MCF 10A (cell line): Measurements from ENCODE around the gene PCSK6. TPM values are rescaled to one million over a fixed set of nuclear protein-coding genes. Genes with fewer than 3 reads are reported as not detected.
A peak's percentile ranks its signal among the peaks of the same experiment; 100 is the strongest.

Experiments used
- BruUV-seq: library from RNA; stranded (reverse); fragments of 400-500 nt; replicated peaks from 2 replicates; lab custom pipeline; 2021; lab: Mats Ljungman, UMichigan
- CTCF ChIA-PET: fragments of 300-600 bp; sonication (Branson Sonifier 250); formaldehyde crosslinking; extraction: SDS; loops from one replicate; lab custom pipeline; 2021; ENCODE audit warnings: antibody characterized with exemption, inconsistent platforms; lab: Yijun Ruan, JAX
- POLR2A ChIA-PET: fragments of 300-600, 350-650 bp; sonication (Branson Sonifier 250); formaldehyde crosslinking; extraction: SDS; loops from one replicate; lab custom pipeline; 2020; ENCODE audit warnings: antibody characterized with exemption, inconsistent platforms; lab: Yijun Ruan, JAX
- DNase-seq: peaks from one replicate; pipeline ENCODE4 v3.0.0-alpha.2; 2018; ENCODE audit not compliant: unreplicated experiment
- H3K27ac Mint-ChIP-seq: one replicate; pipeline ENCODE4 v1.8.0; 2022; ENCODE audit warnings: mild to moderate bottlenecking, low read depth, mixed read lengths; ENCODE audit not compliant: unreplicated experiment
- H3K27me3 Mint-ChIP-seq: one replicate; pipeline ENCODE4 v1.8.0; 2022; ENCODE audit warnings: mixed read lengths; ENCODE audit not compliant: insufficient read depth, unreplicated experiment
- H3K36me3 Mint-ChIP-seq: one replicate; pipeline ENCODE4 v1.8.0; 2022; ENCODE audit warnings: mild to moderate bottlenecking, moderate library complexity, mixed read lengths; ENCODE audit not compliant: insufficient read depth, unreplicated experiment
- H3K4me1 Mint-ChIP-seq: one replicate; pipeline ENCODE4 v1.8.0; 2022; ENCODE audit warnings: mixed read lengths; ENCODE audit not compliant: insufficient read depth, unreplicated experiment
- H3K4me3 Mint-ChIP-seq: one replicate; pipeline ENCODE4 v1.8.0; 2022; ENCODE audit warnings: mild to moderate bottlenecking, moderate library complexity, mixed read lengths; ENCODE audit not compliant: unreplicated experiment
- H3K9me3 Mint-ChIP-seq: one replicate; pipeline ENCODE4 v1.8.0; 2022; ENCODE audit warnings: mixed read lengths; ENCODE audit not compliant: unreplicated experiment
- CTCF ChIP-seq: fragments of 200-600 bp; IDR thresholded peaks from one replicate; pipeline ENCODE4 v1.8.0; 2022; ENCODE audit warnings: antibody characterized with exemption, mild to moderate bottlenecking; ENCODE audit not compliant: unreplicated experiment
- intact Hi-C: fragments of 100-400 bp; cut with micrococcal nuclease; formaldehyde crosslinking; loops from 2 replicates; pipeline ENCODE4 v1.14.1; 2022
- total RNA-seq: library from RNA; stranded (reverse); gene quantifications from 2 replicates; pipeline ENCODE4 v1.2.3, GENCODE V29; 2022

PCSK6 gene
- total RNA-seq, 1 experiment from 2014 or later = 30.8 TPM

- peak overlapping the region; percentile 13 for H3K27ac Mint-ChIP-seq
- no peak overlapping the region for H3K4me3 Mint-ChIP-seq
- ChIA-PET POLR2A (interaction anchor here (0.7 to 4.0 kb wide), 10 partner anchors 15 to 334 kb away, joined by 3 to 22 read pairs (median 4); partner anchors contain the start of gene SNRPA1), CTCF (interaction anchor here (0.6 to 5.1 kb wide), 2 partner anchors 240 to 323 kb away, joined by 3 to 32 read pairs; no protein-coding TSS in a partner anchor)
- no peaks in the 10 kb centered on the region for H3K9me3 Mint-ChIP-seq
- no peaks in the 10 kb centered on the region for H3K27me3 Mint-ChIP-seq
- peaks cover 14% of the 10 kb centered on the region for H3K4me1 Mint-ChIP-seq
- DNase-seq = peak; percentile 73
- BruUV-seq = no TSS peak
- intact Hi-C loops = no loop called here
- no peak for TF ChIP-seq CTCF
- peaks cover 19% of the 10 kb centered on the region for H3K36me3 Mint-ChIP-seq
These were observed 171.2 kb downstream of the PCSK6 start for GRCh38 chr15:101318147-101318819.

GRCh38 chr15:101317336-101317872 is 172.1 kb downstream of the PCSK6 start:
- H3K27ac Mint-ChIP-seq = peak overlapping the region; percentile 13
- no TSS peak for BruUV-seq
- H3K27me3 Mint-ChIP-seq = no peaks in the 10 kb centered on the region
- ChIA-PET POLR2A (interaction anchor here (1.0 to 4.0 kb wide), 5 partner anchors 14 to 42 kb away, joined by 3 to 22 read pairs (median 9); partner anchors contain the start of gene SNRPA1), CTCF (interaction anchor here (5.1 kb wide), 1 partner anchor 324 kb away, joined by 32 read pairs; no protein-coding TSS in a partner anchor)
- H3K4me3 Mint-ChIP-seq = no peak overlapping the region
- peaks cover 18% of the 10 kb centered on the region for H3K36me3 Mint-ChIP-seq
- intact Hi-C loops = no loop called here
- DNase-seq = no peak
- H3K4me1 Mint-ChIP-seq = peaks cover 14% of the 10 kb centered on the region
- H3K9me3 Mint-ChIP-seq = peaks cover under 1% of the 10 kb centered on the region
- no peak for TF ChIP-seq CTCF

- no peak for DNase-seq
- intact Hi-C loops = no loop called here
- Mint-ChIP-seq H3K27ac (no peak overlapping the region), H3K36me3 (peaks cover 14% of the 10 kb centered on the region), H3K4me1 (peaks cover 14% of the 10 kb centered on the region), H3K9me3 (peaks cover 7% of the 10 kb centered on the region), H3K27me3 (no peaks in the 10 kb centered on the region), H3K4me3 (no peak overlapping the region)
- POLR2A ChIA-PET = interaction anchor here (2.4 to 4.0 kb wide), 2 partner anchors 21 to 32 kb away, joined by 12 to 22 read pairs; partner anchors contain the start of gene SNRPA1
- CTCF ChIA-PET = interaction anchor here (0.6 to 5.1 kb wide), 4 partner anchors 45 to 377 kb away, joined by 3 to 32 read pairs (median 3); no protein-coding TSS in a partner anchor
- BruUV-seq = no TSS peak
- TF ChIP-seq CTCF = no peak
These were observed 173.0 kb downstream of the PCSK6 start for GRCh38 chr15:101316529-101316928.

- Mint-ChIP-seq H3K4me1 (peaks cover 14% of the 10 kb centered on the region), H3K27ac (no peak overlapping the region), H3K27me3 (no peaks in the 10 kb centered on the region), H3K36me3 (peaks cover 8% of the 10 kb centered on the region), H3K4me3 (no peak overlapping the region), H3K9me3 (peaks cover 7% of the 10 kb centered on the region)
- DNase-seq = no peak
- intact Hi-C loops = no loop called here
- no TSS peak for BruUV-seq
- CTCF ChIA-PET = interaction anchor here (0.7 to 5.1 kb wide), 4 partner anchors 23 to 378 kb away, joined by 3 to 32 read pairs (median 3); no protein-coding TSS in a partner anchor
- TF ChIP-seq CTCF = no peak
- POLR2A ChIA-PET = no interaction called here
These were observed 173.8 kb downstream of the PCSK6 start for GRCh38 chr15:101315736-101316135.
